ENCODE results near the gene LKAAEAR1.

Gene LKAAEAR1

DNA sequence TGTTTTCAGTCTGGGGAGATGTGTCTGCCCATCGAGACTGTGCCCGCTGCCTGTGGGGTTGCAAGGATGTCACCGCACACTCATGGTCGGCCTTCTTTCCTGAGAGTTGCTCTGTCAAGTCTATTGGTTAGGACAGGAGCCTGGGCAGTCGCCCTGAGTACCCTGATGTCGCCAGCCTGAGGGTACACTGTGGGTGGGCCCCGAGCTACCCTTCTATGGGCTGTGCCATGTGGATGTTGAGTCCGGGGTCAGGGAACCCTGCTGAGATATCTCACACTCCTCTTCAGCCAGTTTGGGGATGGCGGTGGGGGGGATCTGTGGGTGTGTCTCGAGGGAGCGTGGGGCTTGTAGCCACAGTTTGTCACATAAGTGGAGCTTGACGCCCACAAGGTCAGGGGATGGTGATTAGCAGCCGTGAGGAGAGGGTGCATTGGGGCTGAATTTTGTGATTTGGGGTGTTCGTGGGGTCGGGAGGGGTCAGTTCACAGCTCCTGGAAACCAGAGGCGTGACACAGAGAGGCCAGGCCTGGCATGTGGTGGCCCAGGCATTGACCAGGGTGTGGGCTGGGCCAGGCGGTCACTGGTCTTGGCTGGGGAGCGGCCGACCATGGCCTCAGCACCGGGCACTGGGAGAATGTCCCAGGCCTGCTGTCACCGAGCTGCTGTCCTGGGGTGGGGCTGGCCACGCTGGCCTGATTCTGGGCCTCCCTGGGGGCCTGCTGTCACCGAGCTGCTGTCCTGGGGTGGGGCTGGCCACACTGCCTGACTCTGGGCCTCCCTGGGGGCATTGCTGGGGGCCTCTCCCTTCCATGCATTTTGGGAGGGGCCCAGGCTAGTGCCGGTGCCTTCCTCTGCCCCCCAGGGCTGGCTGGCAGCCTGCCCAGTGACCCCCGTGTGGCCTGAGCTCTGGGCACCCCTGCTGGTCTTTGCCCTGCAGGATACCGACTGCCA is 24.8 kb upstream of the LKAAEAR1 start:
- H3K27ac ChIP-seq: no peak overlapping the region
- TF ChIP-seq, protein P1, sequence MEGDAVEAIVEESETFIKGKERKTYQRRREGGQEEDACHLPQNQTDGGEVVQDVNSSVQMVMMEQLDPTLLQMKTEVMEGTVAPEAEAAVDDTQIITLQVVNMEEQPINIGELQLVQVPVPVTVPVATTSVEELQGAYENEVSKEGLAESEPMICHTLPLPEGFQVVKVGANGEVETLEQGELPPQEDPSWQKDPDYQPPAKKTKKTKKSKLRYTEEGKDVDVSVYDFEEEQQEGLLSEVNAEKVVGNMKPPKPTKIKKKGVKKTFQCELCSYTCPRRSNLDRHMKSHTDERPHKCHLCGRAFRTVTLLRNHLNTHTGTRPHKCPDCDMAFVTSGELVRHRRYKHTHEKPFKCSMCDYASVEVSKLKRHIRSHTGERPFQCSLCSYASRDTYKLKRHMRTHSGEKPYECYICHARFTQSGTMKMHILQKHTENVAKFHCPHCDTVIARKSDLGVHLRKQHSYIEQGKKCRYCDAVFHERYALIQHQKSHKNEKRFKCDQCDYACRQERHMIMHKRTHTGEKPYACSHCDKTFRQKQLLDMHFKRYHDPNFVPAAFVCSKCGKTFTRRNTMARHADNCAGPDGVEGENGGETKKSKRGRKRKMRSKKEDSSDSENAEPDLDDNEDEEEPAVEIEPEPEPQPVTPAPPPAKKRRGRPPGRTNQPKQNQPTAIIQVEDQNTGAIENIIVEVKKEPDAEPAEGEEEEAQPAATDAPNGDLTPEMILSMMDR (IDR thresholded peaks at IDR 0.05): no peak
- H3K4me3 ChIP-seq: no peak overlapping the region
- no peak for DNase-seq (ENCODE audit: low spot score)

DNA sequence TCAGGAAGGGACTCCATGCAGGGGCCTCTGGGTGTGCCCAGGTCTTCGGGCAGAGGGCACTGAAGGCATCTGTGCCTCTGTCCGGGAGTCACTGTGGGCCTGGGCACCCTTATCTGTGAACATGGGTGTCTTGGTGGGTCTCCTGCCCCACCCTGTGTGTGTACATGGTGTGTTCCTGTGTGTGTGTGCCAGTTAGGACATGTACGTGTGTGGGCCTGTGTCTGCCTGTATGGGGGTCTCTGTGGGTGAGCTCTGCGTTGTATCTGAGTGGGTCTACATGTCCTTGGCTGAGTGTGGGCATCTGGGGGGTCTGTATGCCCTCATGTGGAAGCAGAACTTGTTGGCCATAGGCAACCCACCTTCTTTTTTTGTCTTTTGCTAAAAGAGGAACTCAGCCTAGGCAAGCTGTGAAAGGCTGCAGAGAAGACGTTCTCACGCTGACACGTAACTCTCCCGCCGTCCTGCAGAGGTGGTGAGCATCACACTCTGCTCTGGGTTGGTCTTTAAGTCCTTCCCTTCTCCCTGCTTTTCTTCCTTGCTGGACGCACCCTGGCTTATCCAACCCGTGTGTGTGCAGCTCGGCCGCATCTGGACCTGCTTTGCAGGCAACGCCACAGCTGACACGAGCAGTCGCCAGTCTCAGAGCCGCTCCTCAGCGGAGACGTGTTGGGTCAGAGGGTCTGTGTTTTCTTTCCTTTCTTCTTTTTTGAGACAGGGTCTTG is 23.7 kb upstream of the LKAAEAR1 start:
- no peak for DNase-seq (ENCODE audit: low spot score)
- Histone ChIP-seq H3K27ac (no peak overlapping the region), H3K4me3 (no peak overlapping the region)
- TF ChIP-seq, protein P1 (IDR thresholded peaks at IDR 0.05): no peak

DNA sequence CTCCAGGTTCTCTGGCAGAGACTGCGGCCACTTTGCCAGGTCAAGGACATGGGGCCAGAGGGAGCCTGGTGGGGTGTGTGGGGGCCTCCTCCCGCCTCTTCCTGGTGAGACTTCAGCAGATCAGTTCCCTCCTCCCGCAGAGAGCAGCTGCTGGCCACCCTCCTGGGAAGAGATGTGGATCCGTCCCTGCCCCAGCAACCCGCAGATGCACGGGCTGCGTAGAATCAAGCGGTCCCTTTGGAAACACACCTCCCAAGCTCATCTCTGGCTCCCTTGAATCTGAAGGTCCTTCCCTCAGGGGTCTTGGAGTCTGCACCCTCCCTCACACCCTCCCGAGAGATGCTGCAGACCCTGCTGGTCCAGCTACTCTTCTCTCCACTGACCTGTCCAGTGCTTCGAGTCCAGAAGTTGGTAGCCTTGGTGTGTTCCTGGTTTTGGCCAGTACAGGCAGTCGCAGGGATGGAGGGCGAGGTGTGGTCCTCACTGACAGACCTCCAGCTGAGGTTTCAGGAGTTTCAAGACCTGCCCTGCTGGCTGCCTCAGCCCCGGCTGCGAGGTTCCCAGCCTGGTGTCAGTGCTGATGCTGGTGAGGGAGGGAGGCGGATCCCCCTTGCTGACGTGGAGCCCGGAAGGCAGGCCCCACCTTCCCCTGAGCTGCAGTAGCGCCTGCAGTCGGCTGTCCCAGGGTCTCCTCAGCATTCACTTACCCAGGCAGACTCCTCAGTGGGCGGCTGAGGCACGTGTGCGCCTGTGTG is 23.0 kb upstream of the LKAAEAR1 start, which contains the start of gene NPBWR2:
NPBWR2 (minus strand) TSS at position 585 of the 755 bp plus-strand sequence. CDS start 734 bp downstream, outside the sequence.
- Histone ChIP-seq H3K4me3 (no peak within 1 kb of the TSS), H3K27ac (no peak within 1 kb of the TSS)
- TF ChIP-seq, protein P1 (IDR thresholded peaks at IDR 0.05): no peak
- DNase-seq (ENCODE audit: low spot score): no peak

DNA sequence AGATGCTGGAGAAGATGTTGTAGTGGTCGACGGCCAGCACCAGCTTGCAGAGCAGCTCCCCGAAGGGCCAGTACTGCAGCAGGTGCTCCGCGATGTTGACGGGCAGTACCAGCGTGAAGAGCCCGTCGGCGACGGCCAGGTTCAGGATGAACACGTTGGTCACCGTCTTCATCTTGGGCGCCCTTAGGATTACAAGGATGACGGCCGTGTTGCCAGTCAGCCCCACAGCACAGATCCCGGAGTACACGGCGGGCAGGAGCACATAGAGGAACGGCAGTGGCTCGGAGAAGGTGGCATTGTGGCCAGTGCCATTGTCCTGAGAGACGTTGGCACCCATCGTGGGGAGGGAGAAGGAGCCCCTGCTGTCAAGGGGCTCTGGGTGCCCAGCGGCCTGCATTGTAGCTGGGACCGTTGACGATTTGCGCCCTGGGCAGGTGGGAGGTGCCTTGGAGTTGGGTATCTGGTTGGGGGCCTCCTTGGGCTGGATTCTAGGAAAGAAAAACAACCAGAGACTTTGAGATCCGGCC is 22.3 kb upstream of the LKAAEAR1 start:
- no peak for DNase-seq (ENCODE audit: low spot score)
- Histone ChIP-seq H3K27ac (no peak overlapping the region), H3K4me3 (no peak overlapping the region)
- TF ChIP-seq, protein P1 (IDR thresholded peaks at IDR 0.05): no peak

DNA sequence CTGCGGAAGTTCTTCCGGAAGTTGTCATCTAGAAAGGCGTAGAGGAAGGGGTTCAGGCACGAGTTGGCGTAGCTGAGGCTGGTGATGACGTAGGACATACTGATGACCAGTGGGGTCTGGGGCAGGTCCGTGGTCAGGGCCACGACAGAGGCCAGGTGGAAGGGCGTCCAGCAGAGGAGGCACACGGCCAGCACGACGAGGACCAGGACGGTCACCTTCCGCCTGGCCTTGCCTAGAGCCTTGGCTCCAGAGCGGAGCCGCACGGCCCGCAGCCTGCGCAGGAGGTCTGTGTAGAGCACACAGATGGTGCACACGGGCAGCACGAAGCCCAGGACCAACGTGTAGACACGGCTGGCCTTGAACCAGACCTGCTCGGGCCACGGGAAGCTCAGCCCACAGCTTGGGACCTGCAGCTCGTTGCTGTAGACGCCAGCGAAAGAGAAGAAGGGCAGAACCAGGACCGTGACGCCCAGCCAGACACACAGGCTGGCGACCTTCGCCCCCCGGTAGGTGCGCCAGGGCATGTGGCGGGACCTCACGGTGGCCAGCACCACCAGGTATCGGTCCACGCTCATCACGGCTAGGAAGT is 21.7 kb upstream of the LKAAEAR1 start:
- Histone ChIP-seq H3K27ac (no peak overlapping the region), H3K4me3 (no peak overlapping the region)
- TF ChIP-seq, protein P1 (IDR thresholded peaks at IDR 0.05): no peak
- DNase-seq (ENCODE audit: low spot score): no peak

Measured in coronary artery (tissue), 2 donors.